ENCODE measurements around the gene ACTN4.

The ACTN4 gene

GRCh38 chr19:38635483-38636399 lies 11.7 kb upstream of the ACTN4 start:
- no peak for DNase-seq (ENCODE audit: low read depth in 2 of 2)

GRCh38 chr19:38638461-38638860 lies 9.0 kb upstream of the ACTN4 start:
- DNase-seq (ENCODE audit: low read depth in 2 of 2) = no peak

- DNase-seq (ENCODE audit: low read depth in 2 of 2) = no peak
These were observed 7.8 kb upstream of the ACTN4 start for GRCh38 chr19:38639679-38640078.

- DNase-seq (ENCODE audit: low read depth in 2 of 2) = no peak
These were observed 7.1 kb upstream of the ACTN4 start for GRCh38 chr19:38640368-38640767.

- DNase-seq (ENCODE audit: low read depth in 2 of 2) = no peak
These were observed 5.3 kb upstream of the ACTN4 start for GRCh38 chr19:38642176-38642575.

- no peak for DNase-seq (ENCODE audit: low read depth in 2 of 2)
These were observed 2.7 kb upstream of the ACTN4 start for GRCh38 chr19:38644719-38645118.

- DNase-seq (ENCODE audit: low read depth in 2 of 2) = no peak
These were observed 718 bp downstream of the ACTN4 start for GRCh38 chr19:38647966-38648768.

GRCh38 chr19:38648769-38649304 lies 1.4 kb downstream of the ACTN4 start:
- DNase-seq (ENCODE audit: low read depth in 2 of 2) = no peak

- DNase-seq (ENCODE audit: low read depth in 2 of 2) = no peak
These were observed 2.1 kb downstream of the ACTN4 start for GRCh38 chr19:38649305-38650171.

GRCh38 chr19:38650172-38650775 lies 2.8 kb downstream of the ACTN4 start:
- no peak for DNase-seq (ENCODE audit: low read depth in 2 of 2)

GRCh38 chr19:38650911-38651584 lies 3.6 kb downstream of the ACTN4 start:
- no peak for DNase-seq (ENCODE audit: low read depth in 2 of 2)

- DNase-seq (ENCODE audit: low read depth in 2 of 2) = no peak
These were observed 5.7 kb downstream of the ACTN4 start for GRCh38 chr19:38653028-38653571.

- no peak for DNase-seq (ENCODE audit: low read depth in 2 of 2)
These were observed 7.2 kb downstream of the ACTN4 start for GRCh38 chr19:38654628-38655055.

- DNase-seq (ENCODE audit: low read depth in 2 of 2) = peak in 1 of 2 donors; percentile 24
These were observed 7.8 kb downstream of the ACTN4 start for GRCh38 chr19:38655148-38655824.

- DNase-seq (ENCODE audit: low read depth in 2 of 2) = peak in 1 of 2 donors; percentile 30
These were observed 8.9 kb downstream of the ACTN4 start for GRCh38 chr19:38656171-38656981.

GRCh38 chr19:38657633-38658222 lies 10.3 kb downstream of the ACTN4 start:
- no peak for DNase-seq (ENCODE audit: low read depth in 2 of 2)

GRCh38 chr19:38658462-38659306 lies 11.2 kb downstream of the ACTN4 start:
- no peak for DNase-seq (ENCODE audit: low read depth in 2 of 2)

All from activated CD4-positive, alpha-beta T cell treated with anti-CD3 and anti-CD28 coated beads for 24 hours (primary cell).